ENCODE results near the gene URB2. TPM values are rescaled to one million over a fixed set of nuclear protein-coding genes. Genes with fewer than 3 reads are reported as not detected.

URB2 gene
- total RNA-seq, 1 experiment from 2014 or later: 24.6 TPM

DNA sequence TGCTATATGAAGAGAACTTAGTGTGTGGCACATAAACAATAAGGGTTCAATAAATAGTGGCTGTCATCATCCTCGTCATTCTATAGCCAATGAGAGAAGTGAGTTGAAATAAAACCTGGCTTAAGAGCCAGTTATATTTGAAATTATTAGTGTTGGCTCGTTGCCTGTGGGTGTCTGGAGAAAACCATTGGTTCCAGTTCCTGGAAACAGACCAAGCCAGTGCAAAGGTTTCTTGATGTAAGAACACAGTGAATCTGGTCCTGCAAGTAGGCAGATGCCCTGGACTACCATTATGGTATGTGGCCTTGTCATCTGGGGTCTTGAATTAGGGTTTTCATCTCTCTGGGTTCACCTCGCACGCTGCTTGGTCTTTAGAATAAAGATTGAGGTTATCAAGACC is 43.3 kb downstream of the URB2 start (continued):
- TF ChIP-seq, protein P1, sequence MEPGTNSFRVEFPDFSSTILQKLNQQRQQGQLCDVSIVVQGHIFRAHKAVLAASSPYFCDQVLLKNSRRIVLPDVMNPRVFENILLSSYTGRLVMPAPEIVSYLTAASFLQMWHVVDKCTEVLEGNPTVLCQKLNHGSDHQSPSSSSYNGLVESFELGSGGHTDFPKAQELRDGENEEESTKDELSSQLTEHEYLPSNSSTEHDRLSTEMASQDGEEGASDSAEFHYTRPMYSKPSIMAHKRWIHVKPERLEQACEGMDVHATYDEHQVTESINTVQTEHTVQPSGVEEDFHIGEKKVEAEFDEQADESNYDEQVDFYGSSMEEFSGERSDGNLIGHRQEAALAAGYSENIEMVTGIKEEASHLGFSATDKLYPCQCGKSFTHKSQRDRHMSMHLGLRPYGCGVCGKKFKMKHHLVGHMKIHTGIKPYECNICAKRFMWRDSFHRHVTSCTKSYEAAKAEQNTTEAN (CRISPR knock-in tag; IDR thresholded peaks at IDR 0.05): no peak
- TF ChIP-seq, protein P2, sequence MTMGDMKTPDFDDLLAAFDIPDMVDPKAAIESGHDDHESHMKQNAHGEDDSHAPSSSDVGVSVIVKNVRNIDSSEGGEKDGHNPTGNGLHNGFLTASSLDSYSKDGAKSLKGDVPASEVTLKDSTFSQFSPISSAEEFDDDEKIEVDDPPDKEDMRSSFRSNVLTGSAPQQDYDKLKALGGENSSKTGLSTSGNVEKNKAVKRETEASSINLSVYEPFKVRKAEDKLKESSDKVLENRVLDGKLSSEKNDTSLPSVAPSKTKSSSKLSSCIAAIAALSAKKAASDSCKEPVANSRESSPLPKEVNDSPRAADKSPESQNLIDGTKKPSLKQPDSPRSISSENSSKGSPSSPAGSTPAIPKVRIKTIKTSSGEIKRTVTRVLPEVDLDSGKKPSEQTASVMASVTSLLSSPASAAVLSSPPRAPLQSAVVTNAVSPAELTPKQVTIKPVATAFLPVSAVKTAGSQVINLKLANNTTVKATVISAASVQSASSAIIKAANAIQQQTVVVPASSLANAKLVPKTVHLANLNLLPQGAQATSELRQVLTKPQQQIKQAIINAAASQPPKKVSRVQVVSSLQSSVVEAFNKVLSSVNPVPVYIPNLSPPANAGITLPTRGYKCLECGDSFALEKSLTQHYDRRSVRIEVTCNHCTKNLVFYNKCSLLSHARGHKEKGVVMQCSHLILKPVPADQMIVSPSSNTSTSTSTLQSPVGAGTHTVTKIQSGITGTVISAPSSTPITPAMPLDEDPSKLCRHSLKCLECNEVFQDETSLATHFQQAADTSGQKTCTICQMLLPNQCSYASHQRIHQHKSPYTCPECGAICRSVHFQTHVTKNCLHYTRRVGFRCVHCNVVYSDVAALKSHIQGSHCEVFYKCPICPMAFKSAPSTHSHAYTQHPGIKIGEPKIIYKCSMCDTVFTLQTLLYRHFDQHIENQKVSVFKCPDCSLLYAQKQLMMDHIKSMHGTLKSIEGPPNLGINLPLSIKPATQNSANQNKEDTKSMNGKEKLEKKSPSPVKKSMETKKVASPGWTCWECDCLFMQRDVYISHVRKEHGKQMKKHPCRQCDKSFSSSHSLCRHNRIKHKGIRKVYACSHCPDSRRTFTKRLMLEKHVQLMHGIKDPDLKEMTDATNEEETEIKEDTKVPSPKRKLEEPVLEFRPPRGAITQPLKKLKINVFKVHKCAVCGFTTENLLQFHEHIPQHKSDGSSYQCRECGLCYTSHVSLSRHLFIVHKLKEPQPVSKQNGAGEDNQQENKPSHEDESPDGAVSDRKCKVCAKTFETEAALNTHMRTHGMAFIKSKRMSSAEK (CRISPR knock-in tag; IDR thresholded peaks at IDR 0.05; ENCODE audit: borderline replicate concordance): no peak
- TF ChIP-seq CREM (CRISPR knock-in tag; IDR thresholded peaks at IDR 0.05) (no peak), MYBL2 (CRISPR knock-in tag; IDR thresholded peaks at IDR 0.05) (no peak), ZNF219 (CRISPR knock-in tag; IDR thresholded peaks at IDR 0.05; ENCODE audit: borderline replicate concordance) (no peak), FOXK1 (CRISPR knock-in tag; IDR thresholded peaks at IDR 0.05) (no peak)
- TF ChIP-seq, protein P3, sequence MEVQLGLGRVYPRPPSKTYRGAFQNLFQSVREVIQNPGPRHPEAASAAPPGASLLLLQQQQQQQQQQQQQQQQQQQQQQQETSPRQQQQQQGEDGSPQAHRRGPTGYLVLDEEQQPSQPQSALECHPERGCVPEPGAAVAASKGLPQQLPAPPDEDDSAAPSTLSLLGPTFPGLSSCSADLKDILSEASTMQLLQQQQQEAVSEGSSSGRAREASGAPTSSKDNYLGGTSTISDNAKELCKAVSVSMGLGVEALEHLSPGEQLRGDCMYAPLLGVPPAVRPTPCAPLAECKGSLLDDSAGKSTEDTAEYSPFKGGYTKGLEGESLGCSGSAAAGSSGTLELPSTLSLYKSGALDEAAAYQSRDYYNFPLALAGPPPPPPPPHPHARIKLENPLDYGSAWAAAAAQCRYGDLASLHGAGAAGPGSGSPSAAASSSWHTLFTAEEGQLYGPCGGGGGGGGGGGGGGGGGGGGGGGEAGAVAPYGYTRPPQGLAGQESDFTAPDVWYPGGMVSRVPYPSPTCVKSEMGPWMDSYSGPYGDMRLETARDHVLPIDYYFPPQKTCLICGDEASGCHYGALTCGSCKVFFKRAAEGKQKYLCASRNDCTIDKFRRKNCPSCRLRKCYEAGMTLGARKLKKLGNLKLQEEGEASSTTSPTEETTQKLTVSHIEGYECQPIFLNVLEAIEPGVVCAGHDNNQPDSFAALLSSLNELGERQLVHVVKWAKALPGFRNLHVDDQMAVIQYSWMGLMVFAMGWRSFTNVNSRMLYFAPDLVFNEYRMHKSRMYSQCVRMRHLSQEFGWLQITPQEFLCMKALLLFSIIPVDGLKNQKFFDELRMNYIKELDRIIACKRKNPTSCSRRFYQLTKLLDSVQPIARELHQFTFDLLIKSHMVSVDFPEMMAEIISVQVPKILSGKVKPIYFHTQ (CRISPR knock-in tag; IDR thresholded peaks at IDR 0.05): no peak
- TF ChIP-seq, protein P4, sequence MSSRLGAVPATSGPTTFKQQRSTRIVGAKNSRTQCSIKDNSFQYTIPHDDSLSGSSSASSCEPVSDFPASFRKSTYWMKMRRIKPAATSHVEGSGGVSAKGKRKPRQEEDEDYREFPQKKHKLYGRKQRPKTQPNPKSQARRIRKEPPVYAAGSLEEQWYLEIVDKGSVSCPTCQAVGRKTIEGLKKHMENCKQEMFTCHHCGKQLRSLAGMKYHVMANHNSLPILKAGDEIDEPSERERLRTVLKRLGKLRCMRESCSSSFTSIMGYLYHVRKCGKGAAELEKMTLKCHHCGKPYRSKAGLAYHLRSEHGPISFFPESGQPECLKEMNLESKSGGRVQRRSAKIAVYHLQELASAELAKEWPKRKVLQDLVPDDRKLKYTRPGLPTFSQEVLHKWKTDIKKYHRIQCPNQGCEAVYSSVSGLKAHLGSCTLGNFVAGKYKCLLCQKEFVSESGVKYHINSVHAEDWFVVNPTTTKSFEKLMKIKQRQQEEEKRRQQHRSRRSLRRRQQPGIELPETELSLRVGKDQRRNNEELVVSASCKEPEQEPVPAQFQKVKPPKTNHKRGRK (CRISPR knock-in tag; IDR thresholded peaks at IDR 0.05; ENCODE audit: borderline replicate concordance): no peak

DNA sequence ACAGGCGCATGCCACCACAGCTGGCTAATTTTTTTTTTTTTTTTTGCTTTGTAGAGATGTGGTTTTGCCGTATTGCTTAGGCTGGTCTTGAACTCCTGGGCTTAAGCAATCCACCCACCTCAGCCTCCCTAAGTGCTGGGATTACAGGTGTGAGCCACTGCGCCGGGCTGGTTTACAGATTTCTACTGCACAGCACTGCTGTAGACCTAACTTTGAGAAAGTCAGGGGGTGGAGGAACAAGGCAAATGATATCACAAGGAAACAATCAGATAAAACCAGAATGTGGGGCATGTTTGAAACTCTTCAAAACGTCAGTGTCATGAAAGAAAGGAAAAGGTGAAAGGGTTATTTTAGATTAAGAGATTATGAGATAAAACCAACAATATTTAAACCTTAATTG is 45.3 kb downstream of the URB2 start:
- ATAC-seq (no peak), DNase-seq (ENCODE audit: low spot score) (no peak)
- H3K4me1 Mint-ChIP-seq: 0 out of 2 replicates have a peak, but pooled peaks cover 3% of the 10 kb centered on the region
- H3K4me3 Mint-ChIP-seq: no peak overlapping the region
- no peaks in the 10 kb centered on the region for H3K27me3 Mint-ChIP-seq (ENCODE audit: low read depth)
- no peak overlapping the region for H3K27ac Mint-ChIP-seq
- ChIA-PET CTCF (interaction anchor here (1.4 kb wide), 1 partner anchor 10 kb away, joined by 3 read pairs; no protein-coding TSS in a partner anchor), POLR2A (interaction anchor here (0.6 kb wide), 1 partner anchor 91 kb away, joined by 3 read pairs; no protein-coding TSS in a partner anchor)
- no peaks in the 10 kb centered on the region for H3K9me3 Mint-ChIP-seq
- H3K36me3 Mint-ChIP-seq: peaks cover 7% of the 10 kb centered on the region; the same call in 1 of the 2 replicates
- TF ChIP-seq NR3C1 (CRISPR knock-in tag; conservative IDR thresholded peaks at IDR 0.05; ENCODE audit: low read depth) (no peak), ZNF671 (CRISPR knock-in tag; IDR thresholded peaks at IDR 0.05) (no peak), NFATC4 (CRISPR knock-in tag; IDR thresholded peaks at IDR 0.05) (no peak)
- TF ChIP-seq, protein P4 (CRISPR knock-in tag; IDR thresholded peaks at IDR 0.05; ENCODE audit: borderline replicate concordance): no peak
- TF ChIP-seq, protein P5, sequence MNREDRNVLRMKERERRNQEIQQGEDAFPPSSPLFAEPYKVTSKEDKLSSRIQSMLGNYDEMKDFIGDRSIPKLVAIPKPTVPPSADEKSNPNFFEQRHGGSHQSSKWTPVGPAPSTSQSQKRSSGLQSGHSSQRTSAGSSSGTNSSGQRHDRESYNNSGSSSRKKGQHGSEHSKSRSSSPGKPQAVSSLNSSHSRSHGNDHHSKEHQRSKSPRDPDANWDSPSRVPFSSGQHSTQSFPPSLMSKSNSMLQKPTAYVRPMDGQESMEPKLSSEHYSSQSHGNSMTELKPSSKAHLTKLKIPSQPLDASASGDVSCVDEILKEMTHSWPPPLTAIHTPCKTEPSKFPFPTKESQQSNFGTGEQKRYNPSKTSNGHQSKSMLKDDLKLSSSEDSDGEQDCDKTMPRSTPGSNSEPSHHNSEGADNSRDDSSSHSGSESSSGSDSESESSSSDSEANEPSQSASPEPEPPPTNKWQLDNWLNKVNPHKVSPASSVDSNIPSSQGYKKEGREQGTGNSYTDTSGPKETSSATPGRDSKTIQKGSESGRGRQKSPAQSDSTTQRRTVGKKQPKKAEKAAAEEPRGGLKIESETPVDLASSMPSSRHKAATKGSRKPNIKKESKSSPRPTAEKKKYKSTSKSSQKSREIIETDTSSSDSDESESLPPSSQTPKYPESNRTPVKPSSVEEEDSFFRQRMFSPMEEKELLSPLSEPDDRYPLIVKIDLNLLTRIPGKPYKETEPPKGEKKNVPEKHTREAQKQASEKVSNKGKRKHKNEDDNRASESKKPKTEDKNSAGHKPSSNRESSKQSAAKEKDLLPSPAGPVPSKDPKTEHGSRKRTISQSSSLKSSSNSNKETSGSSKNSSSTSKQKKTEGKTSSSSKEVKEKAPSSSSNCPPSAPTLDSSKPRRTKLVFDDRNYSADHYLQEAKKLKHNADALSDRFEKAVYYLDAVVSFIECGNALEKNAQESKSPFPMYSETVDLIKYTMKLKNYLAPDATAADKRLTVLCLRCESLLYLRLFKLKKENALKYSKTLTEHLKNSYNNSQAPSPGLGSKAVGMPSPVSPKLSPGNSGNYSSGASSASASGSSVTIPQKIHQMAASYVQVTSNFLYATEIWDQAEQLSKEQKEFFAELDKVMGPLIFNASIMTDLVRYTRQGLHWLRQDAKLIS (CRISPR knock-in tag; IDR thresholded peaks at IDR 0.05; ENCODE audit: borderline replicate concordance): no peak
- TF ChIP-seq, protein P1 (CRISPR knock-in tag; IDR thresholded peaks at IDR 0.05): no peak
- TF ChIP-seq, protein P6, sequence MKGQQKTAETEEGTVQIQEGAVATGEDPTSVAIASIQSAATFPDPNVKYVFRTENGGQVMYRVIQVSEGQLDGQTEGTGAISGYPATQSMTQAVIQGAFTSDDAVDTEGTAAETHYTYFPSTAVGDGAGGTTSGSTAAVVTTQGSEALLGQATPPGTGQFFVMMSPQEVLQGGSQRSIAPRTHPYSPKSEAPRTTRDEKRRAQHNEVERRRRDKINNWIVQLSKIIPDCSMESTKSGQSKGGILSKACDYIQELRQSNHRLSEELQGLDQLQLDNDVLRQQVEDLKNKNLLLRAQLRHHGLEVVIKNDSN (CRISPR knock-in tag; IDR thresholded peaks at IDR 0.05): no peak
- TF ChIP-seq, protein P7, sequence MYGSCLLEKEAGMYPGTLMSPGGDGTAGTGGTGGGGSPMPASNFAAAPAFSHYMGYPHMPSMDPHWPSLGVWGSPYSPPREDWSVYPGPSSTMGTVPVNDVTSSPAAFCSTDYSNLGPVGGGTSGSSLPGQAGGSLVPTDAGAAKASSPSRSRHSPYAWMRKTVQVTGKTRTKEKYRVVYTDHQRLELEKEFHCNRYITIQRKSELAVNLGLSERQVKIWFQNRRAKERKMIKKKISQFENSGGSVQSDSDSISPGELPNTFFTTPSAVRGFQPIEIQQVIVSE (CRISPR knock-in tag; IDR thresholded peaks at IDR 0.05; ENCODE audit: borderline replicate concordance): no peak

All from WTC11 (cell line).